ENCODE measurements around the gene TMEM131L. TPM values are rescaled to one million over a fixed set of nuclear protein-coding genes. Genes with fewer than 3 reads are reported as not detected.
"Not testable (repeated sequence)": the region's sequence is repeated elsewhere in the genome, so short reads cannot be mapped to it uniquely, and the experiment has no call there.

The TMEM131L gene
- polyA plus RNA-seq, 4 donors, result 26.3 to 35.5 (median 26.9) TPM

- DNase-seq (ENCODE audit: low read depth in 4 of 4, low spot score in 3 of 4), result no peak
Observed at GRCh38 chr4:153497988-153498967, 32.1 kb downstream of the TMEM131L start.

- DNase-seq (ENCODE audit: low read depth in 4 of 4, low spot score in 3 of 4), result no peak
Observed at GRCh38 chr4:153499005-153499404, 32.8 kb downstream of the TMEM131L start.

GRCh38 chr4:153501578-153501977 is 35.4 kb downstream of the TMEM131L start:
- no peak for DNase-seq (ENCODE audit: low read depth in 4 of 4, low spot score in 3 of 4)

- DNase-seq (ENCODE audit: low read depth in 4 of 4, low spot score in 3 of 4), result no peak
Observed at GRCh38 chr4:153502584-153502983, 36.4 kb downstream of the TMEM131L start.

GRCh38 chr4:153506341-153507309 is 40.5 kb downstream of the TMEM131L start:
- DNase-seq (ENCODE audit: low read depth in 4 of 4, low spot score in 3 of 4), result no peak

- no peak for DNase-seq (ENCODE audit: low read depth in 4 of 4, low spot score in 3 of 4)
Observed at GRCh38 chr4:153507310-153508073, 41.3 kb downstream of the TMEM131L start.

GRCh38 chr4:153509212-153509611 is 43.1 kb downstream of the TMEM131L start:
- not testable (repeated sequence) for DNase-seq (ENCODE audit: low read depth in 4 of 4, low spot score in 3 of 4)

GRCh38 chr4:153509724-153510123 is 43.6 kb downstream of the TMEM131L start:
- no peak for DNase-seq (ENCODE audit: low read depth in 4 of 4, low spot score in 3 of 4)

- no peak for DNase-seq (ENCODE audit: low read depth in 4 of 4, low spot score in 3 of 4)
Observed at GRCh38 chr4:153510252-153511001, 44.3 kb downstream of the TMEM131L start.

- DNase-seq (ENCODE audit: low read depth in 4 of 4, low spot score in 3 of 4), result no peak
Observed at GRCh38 chr4:153511104-153511503, 44.9 kb downstream of the TMEM131L start.

- no peak for DNase-seq (ENCODE audit: low read depth in 4 of 4, low spot score in 3 of 4)
Observed at GRCh38 chr4:153512162-153512852, 46.1 kb downstream of the TMEM131L start.

- DNase-seq (ENCODE audit: low read depth in 4 of 4, low spot score in 3 of 4), result no peak
Observed at GRCh38 chr4:153512952-153513500, 46.9 kb downstream of the TMEM131L start.

- DNase-seq (ENCODE audit: low read depth in 4 of 4, low spot score in 3 of 4), result no peak
Observed at GRCh38 chr4:153513596-153513995, 47.4 kb downstream of the TMEM131L start.

- no peak for DNase-seq (ENCODE audit: low read depth in 4 of 4, low spot score in 3 of 4)
Observed at GRCh38 chr4:153514001-153514526, 47.9 kb downstream of the TMEM131L start.

- DNase-seq (ENCODE audit: low read depth in 4 of 4, low spot score in 3 of 4), result no peak
Observed at GRCh38 chr4:153514688-153515426, 48.7 kb downstream of the TMEM131L start.

GRCh38 chr4:153517159-153517558 is 51.0 kb downstream of the TMEM131L start:
- DNase-seq (ENCODE audit: low read depth in 4 of 4, low spot score in 3 of 4), result no peak

GRCh38 chr4:153518001-153518400 is 51.8 kb downstream of the TMEM131L start:
- no peak for DNase-seq (ENCODE audit: low read depth in 4 of 4, low spot score in 3 of 4)
